Measurements from ENCODE around the gene GSAP. TPM values are rescaled to one million over a fixed set of nuclear protein-coding genes. Genes with fewer than 3 reads are reported as not detected.
"Not testable (repeated sequence)": the region's sequence is repeated elsewhere in the genome, so short reads cannot be mapped to it uniquely, and the experiment has no call there.

The GSAP gene
- total RNA-seq, 6 experiments from 2014 or later, result 14.1 to 34.6 (median 26.5) TPM

- no peak overlapping the region for H3K4me3 ChIP-seq
- intact Hi-C loops (cut with DNase I), result no loop called here
- TF ChIP-seq CTCF (IDR thresholded peaks at IDR 0.05) (no peak), POLR2A (IDR thresholded peaks at IDR 0.05) (no peak)
- ATAC-seq (no peak), DNase-seq (no peak)
- peaks cover 0 to 11% (median 5%) of the 10 kb centered on the region in 4 donors for H3K4me1 ChIP-seq
- whole genome bisulfite sequencing (ENCODE audit: insufficient coverage, low coverage, low lambda C conversion rate, missing lambda C conversion rate), result 45% methylated on average over 4 of the region's 4 CpGs
- no peaks in the 10 kb centered on the region for H3K9me3 ChIP-seq
- H3K36me3 ChIP-seq, result no peaks in the 10 kb centered on the region
- no peak overlapping the region for H3K27ac ChIP-seq
- no peaks in the 10 kb centered on the region for H3K27me3 ChIP-seq
These were observed 41.6 kb upstream of the GSAP start for GRCh38 chr7:77457779-77458178.

GRCh38 chr7:77456696-77457095, 40.5 kb upstream of the GSAP start:
- TF ChIP-seq CTCF (IDR thresholded peaks at IDR 0.05) (no peak), POLR2A (IDR thresholded peaks at IDR 0.05) (no peak)
- Histone ChIP-seq H3K4me3 (no peak overlapping the region), H3K9me3 (no peaks in the 10 kb centered on the region), H3K27me3 (no peaks in the 10 kb centered on the region), H3K4me1 (peaks cover 0 to 11% (median 5%) of the 10 kb centered on the region in 4 donors), H3K27ac (no peak overlapping the region), H3K36me3 (no peaks in the 10 kb centered on the region)
- WGBS (ENCODE audit: insufficient coverage, low coverage, low lambda C conversion rate, missing lambda C conversion rate), result 43% methylated on average over 4 of the region's 4 CpGs
- peak in 1 of 4 donors; percentile 5 for ATAC-seq
- intact Hi-C loops (cut with DNase I), result no loop called here
- no peak for DNase-seq

GRCh38 chr7:77455321-77455720, 39.2 kb upstream of the GSAP start:
- no peaks in the 10 kb centered on the region for H3K36me3 ChIP-seq
- no peak for TF ChIP-seq CTCF (IDR thresholded peaks at IDR 0.05)
- no peak for TF ChIP-seq POLR2A (IDR thresholded peaks at IDR 0.05)
- WGBS (ENCODE audit: insufficient coverage, low coverage, low lambda C conversion rate, missing lambda C conversion rate), result no CpG with 5 or more reads among the region's 3 CpGs
- no peaks in the 10 kb centered on the region for H3K9me3 ChIP-seq
- H3K4me3 ChIP-seq, result no peak overlapping the region
- peak in 1 of 4 donors; percentile 18 for ATAC-seq
- no peak for DNase-seq
- H3K27ac ChIP-seq, result no peak overlapping the region
- intact Hi-C loops (cut with DNase I), result no loop called here
- H3K27me3 ChIP-seq, result no peaks in the 10 kb centered on the region
- peaks cover 0 to 11% (median 5%) of the 10 kb centered on the region in 4 donors for H3K4me1 ChIP-seq

GRCh38 chr7:77454802-77455201, 38.7 kb upstream of the GSAP start:
- no peaks in the 10 kb centered on the region for H3K36me3 ChIP-seq
- no peak overlapping the region for H3K4me3 ChIP-seq
- no peak for TF ChIP-seq POLR2A (IDR thresholded peaks at IDR 0.05)
- no peak for TF ChIP-seq CTCF (IDR thresholded peaks at IDR 0.05)
- intact Hi-C loops (cut with DNase I), result no loop called here
- H3K9me3 ChIP-seq, result no peaks in the 10 kb centered on the region
- no peaks in the 10 kb centered on the region for H3K27me3 ChIP-seq
- ATAC-seq (peak in 1 of 4 donors; percentile 31), DNase-seq (no peak)
- H3K4me1 ChIP-seq, result peaks cover 0 to 11% (median 5%) of the 10 kb centered on the region in 4 donors
- no peak overlapping the region for H3K27ac ChIP-seq
- WGBS (ENCODE audit: insufficient coverage, low coverage, low lambda C conversion rate, missing lambda C conversion rate), result 91% methylated on average over 4 of the region's 4 CpGs

GRCh38 chr7:77453531-77453930, 37.4 kb upstream of the GSAP start:
- Histone ChIP-seq H3K27ac (peak overlapping the region; percentile 28 to 61 (median 55)), H3K9me3 (no peaks in the 10 kb centered on the region), H3K4me3 (no peak overlapping the region), H3K4me1 (peaks cover 0 to 11% (median 5%) of the 10 kb centered on the region in 4 donors), H3K27me3 (no peaks in the 10 kb centered on the region), H3K36me3 (no peaks in the 10 kb centered on the region)
- DNase-seq (no peak), ATAC-seq (peak; percentile 97 to 99 (median 99))
- intact Hi-C loops (cut with DNase I), result no loop called here
- WGBS (ENCODE audit: insufficient coverage, low coverage, low lambda C conversion rate, missing lambda C conversion rate), result 2% methylated on average over 2 of the region's 2 CpGs
- TF ChIP-seq CTCF (IDR thresholded peaks at IDR 0.05), result no peak
- no peak for TF ChIP-seq POLR2A (IDR thresholded peaks at IDR 0.05)

GRCh38 chr7:77451950-77452349, 35.8 kb upstream of the GSAP start:
- H3K27ac ChIP-seq; intact Hi-C loops (cut with DNase I); ATAC-seq; H3K27me3 ChIP-seq; DNase-seq; H3K9me3 ChIP-seq; H3K4me3 ChIP-seq; H3K36me3 ChIP-seq: not testable (repeated sequence)
- H3K4me1 ChIP-seq, result peaks cover 0 to 11% (median 5%) of the 10 kb centered on the region in 4 donors
- WGBS (ENCODE audit: insufficient coverage, low coverage, low lambda C conversion rate, missing lambda C conversion rate), result 87% methylated on average over 6 of the region's 6 CpGs

Measured in right lobe of liver (tissue), 6 donors.